HG03457 (cell line): ENCODE results near the gene CYB561D2.
A peak's percentile ranks its signal among the peaks of the same experiment; 100 is the strongest.

ENCODE experiments used
- ATAC-seq: cut with Tn5 transposase; IDR thresholded peaks from one replicate; pipeline ENCODE4 v1.9.1; 2021; ENCODE audit warnings: moderate number of reproducible peaks; ENCODE audit not compliant: unreplicated experiment

Gene CYB561D2

DNA sequence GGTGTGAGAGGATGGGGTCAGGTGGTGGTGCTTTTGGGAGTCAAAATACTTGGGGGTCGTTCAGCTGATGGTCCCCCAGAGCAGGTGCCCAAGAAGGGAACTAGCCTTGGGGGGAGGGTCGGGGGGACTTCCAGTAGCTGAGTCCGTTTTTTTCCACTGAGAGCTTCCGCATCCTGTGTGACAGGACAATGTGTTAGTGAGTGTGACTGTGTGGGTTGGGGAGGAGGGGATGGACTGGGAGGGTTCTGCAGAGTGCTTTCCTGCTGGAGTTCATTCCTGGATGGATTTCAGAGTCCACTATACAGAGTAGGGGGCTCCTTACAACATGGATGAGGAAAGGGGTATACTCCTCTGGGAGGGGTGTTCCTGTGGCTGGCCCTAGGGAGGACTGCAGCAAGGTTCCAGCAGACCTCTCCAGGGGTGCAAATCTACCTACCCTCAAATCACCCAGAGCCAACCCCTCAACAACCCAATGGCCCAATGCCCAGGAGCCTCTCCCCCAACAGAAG, 27.5 kb upstream of the CYB561D2 start:
- no peak for ATAC-seq

DNA sequence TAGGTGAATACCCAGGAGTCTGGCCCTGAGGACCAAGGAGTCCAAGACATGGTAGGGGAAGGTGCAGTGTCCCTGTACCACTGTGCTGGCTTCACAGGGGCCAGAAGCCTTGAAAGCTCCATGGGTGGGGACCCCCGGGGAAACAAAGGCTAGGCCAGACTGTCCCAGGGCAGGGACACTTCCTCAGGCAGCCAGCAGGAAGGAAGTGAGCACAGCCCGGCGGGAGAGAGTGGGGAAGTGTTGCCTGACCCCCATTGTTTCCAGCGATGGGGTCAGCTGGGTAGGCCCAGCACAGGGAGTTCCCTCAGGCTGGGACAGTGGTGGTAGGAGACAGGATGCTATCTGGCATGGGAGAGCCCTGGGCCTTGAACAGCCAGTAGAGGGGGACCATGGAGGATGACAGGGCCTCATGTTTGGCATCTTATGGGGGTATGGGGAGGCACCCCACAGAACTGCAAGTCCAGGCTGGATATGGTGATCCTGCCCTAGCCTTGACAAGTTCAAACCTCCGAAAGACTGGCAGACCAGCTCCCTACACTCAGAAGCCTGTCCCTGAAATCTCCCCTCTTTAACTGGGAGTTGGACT, 27.0 kb upstream of the CYB561D2 start:
- ATAC-seq: no peak

DNA sequence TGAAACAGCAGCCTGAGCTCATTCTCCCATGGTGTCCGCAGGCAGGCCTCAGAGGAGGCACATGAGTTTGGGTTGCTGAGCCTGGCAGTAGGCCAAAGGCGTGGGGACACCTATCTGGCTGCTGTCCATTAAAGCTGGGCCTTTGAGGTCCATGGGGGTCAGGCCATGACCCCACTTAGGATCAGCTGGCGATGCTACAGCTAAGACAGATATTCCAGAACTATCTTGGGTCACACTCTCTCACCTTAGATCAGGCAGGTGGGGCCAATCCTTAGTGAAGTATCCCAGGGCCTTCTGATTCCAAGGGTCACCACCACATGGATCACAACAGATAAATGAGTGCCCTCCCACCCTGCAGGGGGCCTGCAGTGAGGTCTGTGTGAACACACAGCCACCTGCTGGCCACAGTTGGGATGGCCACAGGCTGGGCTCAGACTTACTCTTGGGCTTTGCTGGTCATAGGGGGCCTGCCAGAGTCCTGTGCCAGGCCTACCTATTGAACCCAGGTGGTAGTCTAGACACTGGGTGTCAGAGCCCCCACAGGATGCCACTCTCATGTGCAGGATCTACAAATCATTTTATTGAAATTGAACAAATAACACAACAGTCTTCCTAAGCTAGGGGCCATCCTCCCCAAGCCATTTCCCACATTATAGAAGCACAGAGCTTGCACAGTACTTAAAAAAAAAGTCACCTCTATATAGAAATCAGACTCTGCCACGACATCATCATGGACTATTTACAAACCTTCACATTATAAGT, 26.1 kb upstream of the CYB561D2 start:
- ATAC-seq: no peak

DNA sequence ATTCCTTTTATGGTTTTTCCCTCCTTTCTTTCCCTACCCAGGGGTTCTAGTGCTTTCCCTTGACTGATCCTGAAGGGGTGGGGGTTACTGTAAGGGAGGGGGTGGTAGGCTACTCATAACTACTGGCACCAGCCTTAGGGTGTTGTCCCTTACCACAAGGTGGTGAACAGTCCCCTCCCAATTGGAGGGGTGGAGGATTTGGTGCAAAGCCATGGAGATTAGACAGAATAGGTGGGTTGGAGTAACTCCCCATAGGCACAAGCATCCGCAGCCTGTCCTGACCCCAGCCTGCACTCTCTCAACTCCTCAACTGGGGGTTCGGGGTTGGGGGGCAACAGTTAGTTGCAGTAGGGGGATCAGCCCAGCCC, 25.6 kb upstream of the CYB561D2 start:
- no peak for ATAC-seq

DNA sequence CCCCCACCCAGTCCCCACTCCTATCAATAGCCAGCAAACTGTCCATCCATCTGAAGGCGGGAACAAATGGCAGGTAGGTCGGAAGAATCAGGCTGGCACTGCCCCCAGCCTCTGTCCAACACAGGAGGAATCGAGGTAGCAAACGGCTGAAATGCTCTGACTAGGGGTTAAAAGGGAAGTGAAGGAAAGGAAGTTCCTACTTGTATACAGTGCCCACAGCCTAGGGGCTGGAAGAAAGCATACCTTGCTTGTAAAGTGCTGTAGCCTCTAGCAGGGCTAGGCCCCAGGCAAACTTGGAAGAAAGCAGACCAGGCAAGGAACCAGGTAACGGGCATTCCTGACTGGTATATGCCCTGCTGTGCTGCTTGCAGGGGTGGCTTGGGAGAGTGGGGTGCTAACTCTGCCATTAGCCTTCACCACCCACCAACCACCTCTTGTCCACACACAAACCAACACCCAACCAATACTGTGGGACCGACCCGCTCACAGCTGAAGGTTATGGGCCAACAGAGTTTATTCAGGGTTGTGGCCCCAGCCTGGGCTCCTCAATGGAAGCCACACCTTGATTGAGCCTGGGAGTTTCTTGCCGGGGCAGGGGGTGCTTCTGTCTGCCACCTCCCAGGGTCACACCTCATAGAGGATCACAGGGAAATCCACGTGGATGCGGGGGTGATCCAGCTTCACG, 25.0 kb upstream of the CYB561D2 start:
- ATAC-seq: no peak

DNA sequence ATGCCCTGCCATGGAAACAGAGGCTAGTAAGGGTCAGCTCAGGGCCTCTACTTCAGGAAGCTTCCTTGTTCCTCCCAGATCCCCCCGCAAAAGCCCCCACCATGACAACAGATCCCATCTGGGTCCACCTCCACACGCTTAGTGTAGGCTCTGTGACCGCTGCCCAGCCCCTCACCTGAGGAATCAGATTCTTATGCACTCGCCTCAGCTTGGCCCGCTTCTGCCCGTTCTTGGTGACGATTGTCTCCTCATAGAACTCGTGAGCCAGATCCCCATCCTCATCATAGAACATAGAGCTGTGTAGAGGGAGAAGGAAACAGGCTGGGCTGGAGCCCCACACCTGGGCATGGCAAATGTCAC, 24.5 kb upstream of the CYB561D2 start:
- no peak for ATAC-seq

DNA sequence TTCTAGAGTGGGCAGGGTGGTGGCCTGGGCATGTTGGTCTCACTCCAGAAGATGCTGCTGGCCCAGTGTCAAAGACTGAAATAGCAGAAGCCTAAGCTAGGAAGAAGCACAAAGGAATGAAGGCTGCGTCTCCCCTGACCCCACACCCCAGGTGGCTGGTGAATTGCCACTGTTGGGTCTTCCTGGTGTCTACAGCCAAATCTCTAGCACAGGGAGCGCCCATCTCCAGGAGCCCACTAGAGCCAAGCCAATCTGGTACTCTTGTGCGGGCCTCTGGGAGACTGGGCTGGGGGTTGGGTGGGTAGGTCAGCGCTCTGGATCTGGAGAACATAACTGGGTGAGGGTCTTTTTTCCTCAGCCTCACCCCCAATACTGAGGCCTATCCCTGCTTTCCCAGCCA, 23.5 kb upstream of the CYB561D2 start:
- ATAC-seq: no peak

DNA sequence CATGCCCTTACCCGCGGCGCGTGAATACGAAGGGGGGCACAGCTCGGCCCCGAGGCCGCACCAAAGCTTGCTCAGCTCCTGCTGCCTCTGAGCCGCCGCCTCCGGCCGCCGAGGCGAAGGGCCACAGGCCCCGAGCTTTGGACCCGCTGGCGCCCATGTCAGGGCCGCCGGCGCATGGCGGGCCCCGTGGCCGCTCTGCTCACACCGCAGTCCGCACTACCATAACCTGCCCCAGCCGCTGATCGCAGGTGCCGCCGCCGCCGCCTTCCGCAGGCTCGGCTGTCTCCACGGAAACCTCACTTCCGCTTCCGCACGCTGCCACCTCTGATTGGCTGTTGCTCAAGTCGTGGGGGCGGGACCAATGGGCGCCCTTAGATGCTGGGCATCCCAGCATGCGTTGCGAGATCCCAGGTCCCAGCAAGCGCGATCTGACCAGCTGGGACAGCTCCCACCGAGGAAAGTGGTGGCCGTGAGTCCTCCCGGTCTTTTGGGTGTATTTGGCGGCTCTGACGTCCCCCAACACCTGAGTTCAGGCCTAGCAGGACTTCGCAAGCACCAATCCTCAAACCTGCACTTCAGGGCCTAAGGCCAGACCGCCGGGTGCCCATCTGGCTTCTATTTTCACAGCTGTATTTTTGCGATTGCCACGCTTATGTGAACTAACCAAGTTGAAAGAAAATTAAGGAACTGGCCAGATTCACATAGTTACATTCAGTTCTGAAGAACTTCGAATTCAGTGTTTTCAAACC, 22.5 kb upstream of the CYB561D2 start, which contains the start of gene TUSC2:
TUSC2 (minus strand) TSS at position 281 of the 749 bp plus-strand sequence; CDS start at position 157, 124 bp downstream.
- peak; percentile 64 for ATAC-seq

DNA sequence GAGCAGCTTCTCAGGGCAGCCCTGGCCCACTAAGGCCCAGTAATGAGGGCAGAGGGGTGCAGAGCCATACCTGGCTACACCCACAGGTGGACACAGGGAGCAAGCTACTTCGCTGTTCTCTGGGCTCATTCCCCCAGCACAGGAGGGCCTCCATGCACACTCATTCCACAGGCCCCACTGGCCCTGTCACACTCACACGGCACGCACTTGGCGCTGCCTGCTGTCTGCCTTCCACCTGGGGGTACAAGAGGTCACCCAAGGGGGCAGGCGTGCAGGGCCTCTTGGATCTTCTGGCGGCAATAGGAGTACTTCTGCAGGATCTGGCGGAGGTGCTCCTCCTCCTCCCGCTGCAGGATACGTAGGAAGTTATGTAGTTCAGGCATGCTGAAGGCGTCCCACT, 20.3 kb upstream of the CYB561D2 start:
- ATAC-seq: no peak

DNA sequence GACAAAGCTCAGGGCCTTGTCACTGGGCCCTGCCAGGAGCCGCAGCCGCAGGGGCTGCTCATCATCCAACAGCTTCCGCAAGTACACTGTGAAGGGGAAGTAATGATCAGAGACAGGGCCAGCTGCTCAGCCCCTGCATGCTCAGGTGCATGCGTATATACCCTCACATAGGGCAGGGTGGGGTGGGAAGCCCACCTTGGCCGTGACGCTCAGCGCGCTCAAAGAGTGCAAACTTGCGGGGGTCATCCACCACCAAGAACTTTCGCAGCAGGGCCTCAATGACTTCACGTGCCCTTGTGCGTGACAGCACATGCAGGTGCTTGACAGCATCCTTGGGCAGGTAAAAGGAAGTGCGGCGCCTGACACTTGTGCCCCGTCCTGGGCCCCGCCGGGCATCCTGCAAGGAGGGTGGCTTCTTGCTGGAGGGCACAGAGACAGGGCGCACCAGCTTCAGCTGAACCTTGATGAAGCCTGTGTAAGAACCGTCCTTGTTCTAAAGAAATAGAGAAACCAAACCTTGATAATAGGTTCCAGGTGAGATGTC, 19.2 kb upstream of the CYB561D2 start:
- no peak for ATAC-seq

DNA sequence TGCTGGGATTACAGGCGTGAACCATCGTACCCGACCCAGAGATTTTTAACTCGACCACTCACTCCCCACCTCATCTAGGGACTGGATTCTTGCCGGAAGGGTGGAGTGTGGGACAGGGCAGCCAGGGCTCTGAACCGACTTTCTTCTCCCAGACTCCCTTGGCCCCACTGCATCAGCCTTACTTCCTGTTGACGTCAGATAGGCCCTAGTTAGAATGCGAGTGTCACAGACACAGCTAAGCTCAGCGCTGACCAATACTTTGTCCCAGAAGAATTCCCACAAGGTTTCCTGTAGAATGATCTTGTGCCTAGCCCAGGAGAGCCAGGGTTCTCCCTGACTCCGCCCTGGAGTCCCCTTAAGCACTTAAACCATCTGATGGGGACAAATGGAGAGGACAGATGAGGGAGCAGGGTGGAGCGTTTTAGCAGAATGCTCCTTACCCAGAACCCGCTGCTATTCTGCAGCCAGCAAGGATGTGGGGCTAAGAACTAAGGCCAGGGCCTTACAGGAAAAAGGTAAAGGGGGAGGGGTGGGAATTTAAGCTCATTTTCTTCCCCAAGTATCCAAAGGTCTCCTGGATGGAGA, 16.8 kb upstream of the CYB561D2 start:
- no peak for ATAC-seq

DNA sequence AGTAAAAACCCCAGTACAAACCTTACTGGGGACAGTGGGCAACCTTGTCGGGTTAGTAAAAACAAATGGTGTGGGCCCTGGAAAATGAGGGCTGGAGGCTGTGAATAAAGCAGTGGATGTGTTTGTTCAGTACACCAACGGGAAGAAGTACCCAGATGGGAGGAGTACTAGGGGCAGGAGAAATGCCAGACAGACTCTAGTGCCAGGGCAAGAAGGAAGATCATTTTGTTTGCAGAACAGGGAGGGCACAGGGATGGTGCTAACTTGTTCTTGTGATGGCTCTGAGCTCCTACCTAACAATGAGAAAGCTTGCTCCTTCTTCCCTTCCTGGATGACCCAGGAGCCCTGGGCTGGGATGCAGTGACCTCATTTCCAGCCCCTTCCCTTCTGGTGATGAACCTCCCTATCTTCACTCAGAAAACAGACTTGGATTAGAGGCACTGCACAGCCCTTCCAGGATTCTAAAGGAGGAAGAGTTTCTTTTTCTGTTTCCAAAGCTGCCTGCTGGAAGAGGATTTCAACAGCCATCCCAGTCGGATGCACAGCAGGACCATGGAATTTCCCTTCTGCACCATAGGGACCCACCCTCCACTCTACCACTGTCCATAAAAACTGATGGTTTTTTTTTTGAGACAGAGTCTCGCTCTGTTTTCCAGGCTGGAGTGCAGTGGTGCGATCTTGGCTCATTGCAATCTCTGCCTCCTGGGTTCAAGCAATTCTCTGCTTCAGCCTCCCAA, 16.2 kb upstream of the CYB561D2 start:
- ATAC-seq: no peak

DNA sequence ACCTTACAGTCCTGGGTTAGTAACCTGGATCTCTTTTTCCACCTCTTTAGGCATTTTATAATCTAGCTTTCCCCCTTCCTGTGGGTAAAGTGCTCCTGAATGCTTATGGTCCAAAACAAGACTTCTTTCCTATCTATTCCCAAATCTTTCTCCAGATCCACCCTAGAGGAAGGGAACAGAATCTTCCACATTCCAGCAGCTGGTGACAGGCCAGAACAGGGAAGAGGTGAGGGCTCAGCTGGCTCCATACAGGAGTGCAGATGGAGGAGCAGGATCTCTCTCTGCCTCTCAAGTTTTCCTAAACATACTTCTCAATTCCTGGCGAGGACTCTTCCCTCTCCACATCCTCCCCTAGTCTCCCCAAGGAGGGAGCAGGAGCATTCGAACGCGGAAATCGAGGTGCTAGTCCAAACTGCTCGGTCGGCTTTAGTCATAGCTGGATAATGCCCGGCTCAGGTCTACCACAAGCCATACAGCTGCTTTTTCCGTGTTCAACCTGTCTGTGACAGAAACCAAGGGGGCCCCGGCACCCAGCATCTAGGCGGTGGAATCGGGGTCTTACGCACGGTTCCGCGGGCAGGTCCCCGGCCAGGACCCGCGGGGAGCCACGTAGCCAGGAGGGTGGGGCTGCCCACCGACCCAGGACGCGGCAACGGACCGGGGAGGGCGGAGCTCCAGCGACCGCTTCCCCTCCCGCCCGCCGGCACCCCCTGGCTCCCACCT, 14.0 kb upstream of the CYB561D2 start:
- ATAC-seq: peak; percentile 12

DNA sequence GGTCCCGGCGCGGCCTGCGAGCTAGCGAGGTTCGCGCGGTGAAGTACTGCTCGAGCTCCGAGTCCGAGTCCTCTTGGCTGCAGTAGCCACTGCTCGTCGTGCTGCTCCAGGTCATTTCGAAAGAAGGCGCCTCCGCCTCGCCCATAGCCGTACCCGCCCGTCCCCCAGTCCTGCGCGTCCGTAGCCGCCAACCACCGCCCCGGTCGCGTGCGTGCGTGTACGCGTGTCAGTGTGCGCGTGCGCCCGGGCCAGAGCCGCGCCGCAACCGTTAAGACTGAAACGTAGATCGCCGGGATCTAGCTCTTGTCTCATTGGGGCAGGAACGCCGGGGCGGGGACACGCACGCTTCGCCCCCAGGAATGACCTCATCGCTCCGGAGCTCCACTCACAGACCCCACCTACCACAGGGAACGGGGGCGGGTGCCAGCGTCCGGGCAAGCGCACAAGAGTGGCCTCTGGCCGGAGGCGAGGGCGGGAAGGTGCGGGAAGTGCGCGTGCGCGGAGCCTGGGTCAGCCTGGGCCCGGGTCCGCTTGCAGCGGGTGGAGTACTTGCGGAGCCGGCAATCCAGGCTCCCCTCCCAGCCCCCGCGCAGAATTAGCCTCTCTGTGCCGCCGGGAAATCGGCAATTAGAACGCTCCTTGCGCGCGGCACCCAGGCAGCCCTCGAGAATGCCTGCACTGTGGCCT, 13.3 kb upstream of the CYB561D2 start:
- peak; percentile 48 for ATAC-seq

DNA sequence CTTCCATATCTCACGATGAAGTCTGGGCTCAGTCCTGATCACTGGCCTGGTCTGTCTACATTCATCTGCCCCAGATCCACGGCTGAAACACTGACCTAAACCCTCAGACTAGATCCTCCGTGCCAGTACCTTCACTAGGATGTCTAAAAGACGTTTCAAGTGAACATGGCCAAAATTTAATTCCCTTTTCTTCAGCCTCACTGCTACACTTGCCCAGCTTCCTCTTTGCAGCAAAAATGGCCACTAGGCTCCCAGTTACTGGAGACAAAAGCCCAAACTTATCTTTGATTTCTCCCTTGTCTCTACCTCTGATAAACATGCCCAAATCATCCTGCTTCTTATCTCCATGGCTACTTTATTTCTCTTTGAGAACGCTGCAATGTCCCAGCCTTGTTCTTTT, 11.7 kb upstream of the CYB561D2 start:
- ATAC-seq: no peak

DNA sequence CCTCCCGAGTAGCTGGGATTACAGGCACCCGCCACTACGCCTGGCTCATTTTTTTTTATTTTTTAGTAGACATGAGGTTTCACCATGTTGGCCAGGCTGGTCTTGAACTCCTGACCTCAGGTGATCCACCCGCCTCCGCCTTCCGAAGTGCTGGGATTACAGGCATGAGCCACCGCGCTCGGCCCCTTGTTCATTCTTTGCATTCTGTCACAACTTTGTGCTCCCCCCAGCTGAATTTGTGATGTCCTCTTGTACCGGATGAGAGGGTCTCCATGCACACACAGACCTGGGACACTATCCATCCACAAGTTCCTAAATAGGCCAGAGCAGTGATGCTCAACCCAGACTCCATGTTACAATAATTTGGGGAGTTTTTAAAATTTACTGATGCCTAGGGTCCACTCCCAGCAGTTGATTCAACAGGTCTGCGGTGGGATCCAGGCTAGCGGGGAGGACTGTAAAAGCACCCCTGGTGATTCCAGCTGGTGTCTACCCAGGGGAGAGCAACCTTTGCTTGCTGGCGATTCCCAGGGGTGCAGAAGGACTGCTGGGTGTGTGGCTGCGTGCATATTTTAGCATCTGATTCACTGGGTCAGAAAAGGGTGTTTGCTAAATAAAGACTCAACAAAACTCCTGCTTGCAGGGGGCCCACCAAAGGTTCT, 11.0 kb upstream of the CYB561D2 start:
- ATAC-seq: no peak

DNA sequence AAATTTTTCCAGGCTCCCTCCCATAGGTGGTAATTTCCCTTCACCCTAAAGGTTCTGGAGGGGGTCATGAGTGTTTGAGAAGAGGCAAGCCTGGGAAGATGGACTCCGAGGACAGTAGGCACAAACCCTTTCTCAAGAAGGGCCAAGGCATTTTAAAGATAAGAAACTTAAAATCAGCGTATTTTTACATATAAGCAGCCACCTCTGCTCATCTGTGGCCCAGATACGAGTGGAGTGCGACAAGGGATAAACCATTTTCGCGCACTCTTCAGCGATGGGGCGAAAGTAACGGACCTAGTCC, 10.6 kb upstream of the CYB561D2 start:
- no peak for ATAC-seq
